NB4 (cell line): ENCODE results near the gene SGMS1.

Experiments
- MYC ChIP-seq: IDR thresholded peaks from 2 replicates; pipeline ENCODE4 v1.6.1; 2011; ENCODE audit warnings: low read depth, low read length
- POLR2A ChIP-seq: IDR thresholded peaks from 2 replicates; pipeline ENCODE4 v1.6.1; 2011; ENCODE audit warnings: mild to moderate bottlenecking; ENCODE audit not compliant: insufficient read length; ENCODE audit errors: extremely low read depth
- TF ChIP-seq, protein P1 (sequence below): IDR thresholded peaks from one replicate; pipeline ENCODE4 v1.5.1; 2012; ENCODE audit warnings: low read depth, low read length
- TF ChIP-seq, protein P2 (sequence below): IDR thresholded peaks from 2 replicates; pipeline ENCODE4 v1.6.1; 2011; ENCODE audit warnings: low read depth, low read length

DNA sequence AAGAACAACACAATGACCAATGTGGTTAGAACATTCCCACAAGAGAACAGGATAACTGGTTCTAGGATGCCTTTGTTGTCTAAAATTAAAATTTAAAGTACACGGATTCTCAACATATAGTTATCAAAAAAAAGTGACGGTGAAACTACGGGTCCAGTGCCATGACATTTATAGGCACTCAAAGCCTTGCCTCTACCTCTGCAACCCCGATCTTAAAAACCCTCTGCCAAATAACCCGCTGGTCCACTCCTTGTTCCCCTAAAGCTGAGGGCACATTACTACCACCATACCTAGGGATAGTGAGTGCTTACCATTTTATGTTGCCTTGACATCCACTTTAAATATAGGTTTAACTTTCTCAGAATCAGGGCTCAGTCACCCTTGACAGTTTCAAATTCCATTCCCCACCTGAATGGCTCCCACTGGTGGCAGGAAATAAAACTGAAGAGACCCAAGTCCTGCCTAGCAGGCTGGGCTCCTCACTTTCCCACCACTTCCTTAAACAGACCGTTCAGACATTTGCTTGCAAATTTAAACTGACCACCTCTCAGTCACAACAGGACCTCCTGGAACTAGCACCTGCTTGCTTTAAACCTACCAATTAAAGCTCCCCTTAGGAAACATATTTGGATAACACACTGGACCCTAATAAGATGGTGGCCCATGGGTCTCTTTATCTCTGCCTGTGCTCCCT, 202.6 kb downstream of the SGMS1 start:
- TF ChIP-seq, protein P1, sequence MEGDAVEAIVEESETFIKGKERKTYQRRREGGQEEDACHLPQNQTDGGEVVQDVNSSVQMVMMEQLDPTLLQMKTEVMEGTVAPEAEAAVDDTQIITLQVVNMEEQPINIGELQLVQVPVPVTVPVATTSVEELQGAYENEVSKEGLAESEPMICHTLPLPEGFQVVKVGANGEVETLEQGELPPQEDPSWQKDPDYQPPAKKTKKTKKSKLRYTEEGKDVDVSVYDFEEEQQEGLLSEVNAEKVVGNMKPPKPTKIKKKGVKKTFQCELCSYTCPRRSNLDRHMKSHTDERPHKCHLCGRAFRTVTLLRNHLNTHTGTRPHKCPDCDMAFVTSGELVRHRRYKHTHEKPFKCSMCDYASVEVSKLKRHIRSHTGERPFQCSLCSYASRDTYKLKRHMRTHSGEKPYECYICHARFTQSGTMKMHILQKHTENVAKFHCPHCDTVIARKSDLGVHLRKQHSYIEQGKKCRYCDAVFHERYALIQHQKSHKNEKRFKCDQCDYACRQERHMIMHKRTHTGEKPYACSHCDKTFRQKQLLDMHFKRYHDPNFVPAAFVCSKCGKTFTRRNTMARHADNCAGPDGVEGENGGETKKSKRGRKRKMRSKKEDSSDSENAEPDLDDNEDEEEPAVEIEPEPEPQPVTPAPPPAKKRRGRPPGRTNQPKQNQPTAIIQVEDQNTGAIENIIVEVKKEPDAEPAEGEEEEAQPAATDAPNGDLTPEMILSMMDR, result peak; percentile 84
- TF ChIP-seq POLR2A (no peak), MYC (no peak)
- TF ChIP-seq, protein P2, sequence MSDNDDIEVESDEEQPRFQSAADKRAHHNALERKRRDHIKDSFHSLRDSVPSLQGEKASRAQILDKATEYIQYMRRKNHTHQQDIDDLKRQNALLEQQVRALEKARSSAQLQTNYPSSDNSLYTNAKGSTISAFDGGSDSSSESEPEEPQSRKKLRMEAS, result no peak
